BLaER1 treated with 17β-estradiol and CSF1 and Interleukin-3, amounts not matched to agents 10 nM and 100 nM (cell line): ENCODE data around the gene ZKSCAN3.

ENCODE experiments used
- H3K27ac ChIP-seq, 11 experiments: shearing (Covaris generic); formaldehyde crosslinking; 2 replicates each; pipeline ENCODE4 v1.8.1; 2022
- H3K27me3 ChIP-seq, 11 experiments: shearing (Covaris generic); formaldehyde crosslinking; 2 replicates each; pipeline ENCODE4 v1.8.1; 2022
- H3K36me3 ChIP-seq, 11 experiments: shearing (Covaris generic); formaldehyde crosslinking; 2 replicates each; pipeline ENCODE4 v1.8.1; 2022
- H3K4me1 ChIP-seq, 10 experiments: shearing (Covaris generic); formaldehyde crosslinking; 2 replicates each; pipeline ENCODE4 v1.8.1; 2022
- H3K4me2 ChIP-seq, 11 experiments: shearing (Covaris generic); formaldehyde crosslinking; 2 replicates each; pipeline ENCODE4 v1.8.1; 2022
- H3K4me3 ChIP-seq, 10 experiments: shearing (Covaris generic); formaldehyde crosslinking; 2 replicates each; pipeline ENCODE4 v1.8.1; 2022
- H3K9ac ChIP-seq, 11 experiments: shearing (Covaris generic); formaldehyde crosslinking; 2 replicates each; pipeline ENCODE4 v1.8.1; 2022
- H3K9me3 ChIP-seq, 11 experiments: shearing (Covaris generic); formaldehyde crosslinking; replicated peaks in 1 of 11; 2 replicates each; pipeline ENCODE4 v1.8.1; 2022
- H4K20me1 ChIP-seq, 11 experiments: shearing (Covaris generic); formaldehyde crosslinking; 2 replicates each; pipeline ENCODE4 v1.8.1; 2022
- Cebpa-rat ChIP-seq, 11 experiments: shearing (Covaris generic); IDR thresholded peaks; 2 replicates each; pipeline ENCODE4 v1.8.1; 2022

Gene ZKSCAN3

DNA sequence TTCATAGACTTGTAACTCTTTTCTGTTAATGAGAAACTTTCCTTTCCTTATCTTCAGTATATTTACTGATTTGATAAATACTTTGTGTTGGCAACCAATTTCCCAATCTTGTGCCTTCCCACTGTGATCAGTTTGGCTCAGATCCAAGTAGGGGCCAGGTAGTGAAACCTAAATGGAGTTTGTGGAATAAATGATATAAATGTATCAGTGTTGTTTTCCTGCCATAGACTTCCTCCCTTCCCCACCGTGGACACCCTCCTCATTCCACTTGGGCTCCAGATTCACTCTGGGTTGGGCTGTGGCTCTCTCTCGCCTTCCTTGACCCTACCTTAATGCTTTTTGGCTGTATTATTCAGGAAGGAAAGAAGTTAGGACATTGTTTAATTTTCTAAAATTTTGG is 1.3 kb downstream of the ZKSCAN3 start:
- Histone ChIP-seq H3K36me3 (peaks cover 0 to 16% (median 13%) of the 10 kb centered on the region in 11 experiments; a peak in 15 of 22 replicates), H3K27ac (peak overlapping the region in 2 of 11 experiments; percentile 28 to 85; a peak in 2 of 22 replicates), H3K4me2 (peak overlapping the region; percentile 70 to 93 (median 78)), H3K4me3 (peak overlapping the region in 8 of 10 experiments; percentile 76 to 88 (median 78); a peak in 12 of 20 replicates), H3K27me3 (no peaks in the 10 kb centered on the region), H3K9me3 (peaks cover 0 to 23% (median 18%) of the 10 kb centered on the region in 11 experiments; a peak in 15 of 22 replicates), H3K9ac (peak overlapping the region in 4 of 11 experiments; percentile 79 to 86 (median 82); a peak in 3 of 22 replicates), H3K4me1 (peaks cover 21 to 29% (median 24%) of the 10 kb centered on the region in 10 experiments), H4K20me1 (peaks cover 0 to 10% (median 0%) of the 10 kb centered on the region in 11 experiments; a peak in 2 of 22 replicates)
- TF ChIP-seq Cebpa-rat (IDR thresholded peaks at IDR 0.05) = no peak

DNA sequence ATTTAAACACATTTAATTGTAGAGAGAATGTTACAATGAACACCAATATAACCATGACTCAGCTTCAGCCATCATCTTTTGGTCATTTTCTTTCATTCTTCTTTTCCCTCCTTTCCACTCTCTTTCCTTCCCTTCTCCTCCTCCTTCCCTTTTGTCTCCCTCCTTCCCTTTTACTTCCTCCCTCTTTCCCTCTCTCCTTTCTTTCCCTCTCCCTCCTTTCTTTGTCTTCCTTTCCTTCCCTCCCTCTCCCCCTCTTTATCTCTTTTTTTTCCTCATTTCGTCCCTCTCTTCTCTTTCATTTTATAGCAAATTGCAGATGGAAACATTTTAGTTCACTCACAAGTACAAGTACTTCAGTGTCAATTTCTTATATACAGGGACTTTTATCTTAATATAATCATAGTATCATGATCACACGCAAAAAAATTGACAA is 1.8 kb downstream of the ZKSCAN3 start:
- Histone ChIP-seq H3K4me1 (peaks cover 24 to 32% (median 27%) of the 10 kb centered on the region in 10 experiments), H3K4me2 (peak overlapping the region; percentile 70 to 93 (median 78)), H3K9ac (no peak overlapping the region), H4K20me1 (peaks cover 0 to 13% (median 0%) of the 10 kb centered on the region in 11 experiments; a peak in 6 of 22 replicates), H3K27ac (peak overlapping the region in 1 of 11 experiments; percentile 28; a peak in 2 of 22 replicates), H3K4me3 (peak overlapping the region in 3 of 10 experiments; percentile 77 to 88 (median 79); a peak in 2 of 20 replicates), H3K9me3 (peaks cover 0 to 23% (median 18%) of the 10 kb centered on the region in 11 experiments; a peak in 15 of 22 replicates), H3K36me3 (peaks cover 0 to 16% (median 13%) of the 10 kb centered on the region in 11 experiments; a peak in 15 of 22 replicates), H3K27me3 (no peaks in the 10 kb centered on the region)
- no peak for TF ChIP-seq Cebpa-rat (IDR thresholded peaks at IDR 0.05)

DNA sequence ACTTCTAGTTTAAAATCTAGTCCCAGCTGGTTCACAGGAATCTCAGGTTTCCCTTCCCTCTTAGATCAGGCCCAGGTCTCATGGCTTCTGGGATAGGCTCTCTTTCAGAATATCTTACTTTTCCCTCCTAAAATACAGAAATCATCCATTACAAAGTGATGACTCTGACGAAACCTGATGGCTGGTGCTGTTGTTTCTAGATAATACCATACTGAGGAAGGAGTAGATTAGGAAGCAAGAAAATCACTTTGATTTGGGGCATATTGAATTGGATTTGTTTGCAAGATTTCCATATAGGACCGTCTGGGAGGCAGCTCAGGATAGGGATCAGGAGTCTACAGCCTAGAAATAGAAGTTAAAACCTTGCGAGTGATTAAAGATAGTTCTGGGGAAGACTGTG is 3.6 kb downstream of the ZKSCAN3 start:
- no peak overlapping the region for H3K4me3 ChIP-seq
- no peak overlapping the region for H3K9ac ChIP-seq
- no peaks in the 10 kb centered on the region for H3K27me3 ChIP-seq
- no peak for TF ChIP-seq Cebpa-rat (IDR thresholded peaks at IDR 0.05)
- peaks cover 0 to 15% (median 0%) of the 10 kb centered on the region in 11 experiments; a peak in 6 of 22 replicates for H4K20me1 ChIP-seq
- H3K36me3 ChIP-seq = peaks cover 0 to 16% (median 13%) of the 10 kb centered on the region in 11 experiments; a peak in 15 of 22 replicates
- H3K9me3 ChIP-seq = peaks cover 0 to 23% (median 18%) of the 10 kb centered on the region in 11 experiments; a peak in 15 of 22 replicates
- no peak overlapping the region for H3K4me2 ChIP-seq
- peaks cover 24 to 36% (median 29%) of the 10 kb centered on the region in 10 experiments for H3K4me1 ChIP-seq
- no peak overlapping the region for H3K27ac ChIP-seq

GRCh38 chr6:28353981-28354676 is 4.4 kb downstream of the ZKSCAN3 start:
- Histone ChIP-seq H3K4me2 (no peak overlapping the region), H3K4me1 (peaks cover 24 to 36% (median 29%) of the 10 kb centered on the region in 10 experiments), H3K27ac (no peak overlapping the region)

DNA sequence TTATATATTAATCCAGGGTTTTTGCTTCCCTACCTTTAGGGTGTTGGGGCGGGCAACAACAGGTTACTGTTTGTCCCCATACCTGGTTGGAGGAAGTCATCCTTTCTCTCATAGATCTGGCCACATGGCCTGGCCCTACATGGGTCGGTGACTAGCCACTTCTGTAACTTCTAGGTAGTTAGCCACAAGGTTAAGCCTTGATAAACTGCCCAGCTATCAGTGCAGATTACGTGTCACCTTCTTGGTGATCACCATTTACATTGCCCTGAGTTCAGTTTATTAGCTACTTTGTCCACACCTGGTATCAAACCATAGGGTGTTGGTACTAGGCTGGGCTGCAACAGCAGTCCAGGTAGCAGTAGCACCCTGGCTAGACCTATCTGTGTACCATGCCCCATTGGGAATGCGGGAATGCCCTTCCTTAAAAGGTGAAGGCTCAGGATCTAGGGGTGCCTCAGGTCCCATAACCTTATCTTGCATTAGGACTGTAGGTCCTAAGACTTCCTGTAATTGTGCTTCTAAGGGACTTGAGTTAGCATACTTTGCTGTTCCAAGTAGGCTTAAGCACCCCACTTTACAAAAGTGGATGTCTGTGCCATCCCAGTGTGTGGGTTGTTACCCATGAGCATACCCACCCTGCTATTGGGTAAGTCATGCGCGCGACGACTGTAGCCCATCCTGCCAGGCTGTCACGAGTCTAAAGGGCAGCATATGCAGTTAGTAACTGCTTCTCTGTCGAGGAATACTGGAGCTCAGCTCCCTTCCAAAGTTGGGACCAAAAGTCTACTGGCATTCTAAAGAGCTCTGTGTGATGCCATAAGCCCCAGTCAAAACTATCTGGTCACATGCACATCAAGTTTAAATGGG is 5.2 kb downstream of the ZKSCAN3 start:
- no peak for TF ChIP-seq Cebpa-rat (IDR thresholded peaks at IDR 0.05)
- peak overlapping the region in 6 of 11 experiments; percentile 64 to 80 (median 76); a peak in 6 of 22 replicates for H3K9ac ChIP-seq
- H3K27ac ChIP-seq = peak overlapping the region in 8 of 11 experiments; percentile 6 to 79 (median 62); a peak in 8 of 22 replicates
- peaks cover 24 to 36% (median 29%) of the 10 kb centered on the region in 10 experiments for H3K4me1 ChIP-seq
- H3K27me3 ChIP-seq = no peaks in the 10 kb centered on the region
- H4K20me1 ChIP-seq = peaks cover 0 to 15% (median 0%) of the 10 kb centered on the region in 11 experiments; a peak in 6 of 22 replicates
- peaks cover 0 to 23% (median 18%) of the 10 kb centered on the region in 11 experiments; a peak in 15 of 22 replicates for H3K9me3 ChIP-seq
- H3K4me3 ChIP-seq = peak overlapping the region in 5 of 10 experiments; percentile 58 to 71 (median 67); a peak in 4 of 20 replicates
- H3K36me3 ChIP-seq = peaks cover 0 to 25% (median 19%) of the 10 kb centered on the region in 11 experiments; a peak in 20 of 22 replicates
- peak overlapping the region; percentile 64 to 89 (median 80) for H3K4me2 ChIP-seq

More at GRCh38 chr6:28353981-28354676, 4.4 kb downstream of the ZKSCAN3 start:
- Histone ChIP-seq H3K36me3 (peaks cover 0 to 18% (median 13%) of the 10 kb centered on the region in 11 experiments; a peak in 18 of 22 replicates), H4K20me1 (peaks cover 0 to 15% (median 0%) of the 10 kb centered on the region in 11 experiments; a peak in 6 of 22 replicates), H3K27me3 (no peaks in the 10 kb centered on the region), H3K9ac (no peak overlapping the region), H3K9me3 (peaks cover 0 to 23% (median 18%) of the 10 kb centered on the region in 11 experiments; a peak in 15 of 22 replicates), H3K4me3 (no peak overlapping the region)
- no peak for TF ChIP-seq Cebpa-rat (IDR thresholded peaks at IDR 0.05)

- H3K27me3 ChIP-seq = no peaks in the 10 kb centered on the region
- peak overlapping the region; percentile 64 to 89 (median 80) for H3K4me2 ChIP-seq
- H3K4me1 ChIP-seq = peaks cover 14 to 27% (median 21%) of the 10 kb centered on the region in 10 experiments
- TF ChIP-seq Cebpa-rat (IDR thresholded peaks at IDR 0.05) = no peak
- H3K27ac ChIP-seq = peak overlapping the region in 9 of 11 experiments; percentile 27 to 79 (median 69); a peak in 17 of 22 replicates
- H3K9me3 ChIP-seq = peaks cover 0 to 23% (median 18%) of the 10 kb centered on the region in 11 experiments; a peak in 15 of 22 replicates
- H3K36me3 ChIP-seq = peaks cover 2 to 33% (median 21%) of the 10 kb centered on the region in 11 experiments; a peak in 21 of 22 replicates
- H3K9ac ChIP-seq = peak overlapping the region; percentile 64 to 80 (median 74)
- peaks cover 0 to 15% (median 0%) of the 10 kb centered on the region in 11 experiments; a peak in 6 of 22 replicates for H4K20me1 ChIP-seq
- H3K4me3 ChIP-seq = peak overlapping the region; percentile 58 to 78 (median 66)
These were observed 6.3 kb downstream of the ZKSCAN3 start for GRCh38 chr6:28355743-28356665.

- no peaks in the 10 kb centered on the region for H3K27me3 ChIP-seq
- peak overlapping the region; percentile 64 to 89 (median 80); a peak in 16 of 22 replicates for H3K4me2 ChIP-seq
- peaks cover 8 to 40% (median 27%) of the 10 kb centered on the region in 11 experiments for H3K36me3 ChIP-seq
- peaks cover 0 to 15% (median 0%) of the 10 kb centered on the region in 11 experiments; a peak in 6 of 22 replicates for H4K20me1 ChIP-seq
- peaks cover 9 to 22% (median 16%) of the 10 kb centered on the region in 10 experiments; a peak in 18 of 20 replicates for H3K4me1 ChIP-seq
- H3K9ac ChIP-seq = peak overlapping the region in 8 of 11 experiments; percentile 68 to 80 (median 76); a peak in 9 of 22 replicates
- TF ChIP-seq Cebpa-rat (IDR thresholded peaks at IDR 0.05) = no peak
- peak overlapping the region in 7 of 11 experiments; percentile 61 to 79 (median 69); a peak in 9 of 22 replicates for H3K27ac ChIP-seq
- 0 out of 20 replicates have a peak overlapping the region, but pooled peaks of 1 of the 10 experiments have one; percentile 64 for H3K4me3 ChIP-seq
- H3K9me3 ChIP-seq = peaks cover 0 to 23% (median 18%) of the 10 kb centered on the region in 11 experiments; a peak in 15 of 22 replicates
These were observed 6.9 kb downstream of the ZKSCAN3 start for GRCh38 chr6:28356666-28357020.
